ENCODE results near the gene PPP6R2. TPM values are rescaled to one million over a fixed set of nuclear protein-coding genes. Genes with fewer than 3 reads are reported as not detected.

Gene PPP6R2
- total RNA-seq, 1 experiment from 2014 or later, result 61.3 TPM

DNA sequence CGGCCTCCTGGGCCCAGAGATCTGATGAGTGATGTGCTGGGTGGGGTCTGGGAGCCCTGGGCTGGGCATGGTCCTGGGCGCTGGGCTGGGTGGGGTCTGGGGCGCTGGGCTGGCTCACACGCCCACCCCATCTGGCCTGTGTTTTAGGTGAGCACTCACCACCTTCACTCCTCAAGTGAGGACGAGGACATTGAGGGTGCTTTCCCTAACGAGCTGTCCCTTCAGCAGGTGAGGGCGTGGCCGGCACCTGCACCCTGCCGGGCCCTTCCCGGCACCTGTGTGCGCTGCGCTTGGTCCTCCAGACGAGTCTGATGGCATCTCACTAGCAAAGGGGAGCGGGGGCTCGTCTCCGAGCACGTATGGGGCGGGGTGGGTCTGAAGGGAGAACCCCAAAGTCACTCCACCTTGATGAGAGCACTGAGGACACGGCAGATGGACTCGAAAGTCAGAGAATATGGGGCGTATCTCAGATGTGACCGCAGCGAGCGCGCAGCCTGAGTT, 93.8 kb downstream of the PPP6R2 start:
- no peaks in the 10 kb centered on the region for H3K79me2 ChIP-seq (ENCODE audit: insufficient read depth, low read length)
- no peaks in the 10 kb centered on the region for H3K4me1 ChIP-seq (ENCODE audit: control insufficient read depth in 1 of 2, insufficient read depth in 2 of 2, low read length in 2 of 2)
- H3K36me3 ChIP-seq (ENCODE audit: control insufficient read depth in 1 of 2, insufficient read depth in 2 of 2, low read length in 2 of 2), result peaks cover 8 to 15% of the 10 kb centered on the region in 2 experiments; a peak in 3 of 4 replicates
- no peak overlapping the region for H3K9ac ChIP-seq (ENCODE audit: low read length)
- DNase-seq (ENCODE audit: low read depth, low spot score) (no peak), ATAC-seq (no peak)
- no peaks in the 10 kb centered on the region for H3K9me2 ChIP-seq (ENCODE audit: insufficient read depth)
- POLR2A ChIA-PET, result no interaction called here
- H2AFZ ChIP-seq (ENCODE audit: low read depth, low read length, poor library complexity, severe bottlenecking), result no peak overlapping the region
- CTCF ChIA-PET, result no interaction called here
- H4K20me1 ChIP-seq (ENCODE audit: insufficient read depth), result no peaks in the 10 kb centered on the region
- intact Hi-C loops (cut with micrococcal nuclease), result no loop called here
- no peak overlapping the region for H3K4me3 ChIP-seq (replicated peaks in 1 of 2; ENCODE audit: low read depth in 1 of 2, low read length in 2 of 2)
- RAD21 ChIA-PET (ENCODE audit: low non-redundant PET in 1 of 2, low total read pairs in 2 of 2, uncharacterized antibody in 2 of 2, unreplicated experiment in 2 of 2), result no interaction called here
- BruUV-seq (replicated peaks), result no TSS peak
- H3K27me3 ChIP-seq (ENCODE audit: insufficient read depth, low read length), result no peaks in the 10 kb centered on the region
- no peaks in the 10 kb centered on the region for H3K9me3 ChIP-seq (ENCODE audit: control insufficient read depth in 1 of 2, insufficient read depth in 1 of 2, low read depth in 1 of 2, low read length in 2 of 2)
- no peak for TF ChIP-seq ELF1 (IDR thresholded peaks at IDR 0.05; ENCODE audit: borderline replicate concordance, low read depth)
- no peak for TF ChIP-seq CBX3 (IDR thresholded peaks at IDR 0.05; ENCODE audit: low read depth)
- TF ChIP-seq ZNF274 (IDR thresholded peaks at IDR 0.05; ENCODE audit: low read depth, low read length), result no peak
- no peak for TF ChIP-seq SIN3A (IDR thresholded peaks at IDR 0.05; ENCODE audit: low read depth)
- no peak for TF ChIP-seq SP1 (IDR thresholded peaks at IDR 0.05; ENCODE audit: low read depth)
- TF ChIP-seq SRF (IDR thresholded peaks at IDR 0.05; ENCODE audit: low read depth), result no peak
- TF ChIP-seq RAD21 (IDR thresholded peaks at IDR 0.05; ENCODE audit: low read depth), result no peak
- no peak for TF ChIP-seq CEBPB (IDR thresholded peaks at IDR 0.05; ENCODE audit: low read depth)
- TF ChIP-seq, protein P1, sequence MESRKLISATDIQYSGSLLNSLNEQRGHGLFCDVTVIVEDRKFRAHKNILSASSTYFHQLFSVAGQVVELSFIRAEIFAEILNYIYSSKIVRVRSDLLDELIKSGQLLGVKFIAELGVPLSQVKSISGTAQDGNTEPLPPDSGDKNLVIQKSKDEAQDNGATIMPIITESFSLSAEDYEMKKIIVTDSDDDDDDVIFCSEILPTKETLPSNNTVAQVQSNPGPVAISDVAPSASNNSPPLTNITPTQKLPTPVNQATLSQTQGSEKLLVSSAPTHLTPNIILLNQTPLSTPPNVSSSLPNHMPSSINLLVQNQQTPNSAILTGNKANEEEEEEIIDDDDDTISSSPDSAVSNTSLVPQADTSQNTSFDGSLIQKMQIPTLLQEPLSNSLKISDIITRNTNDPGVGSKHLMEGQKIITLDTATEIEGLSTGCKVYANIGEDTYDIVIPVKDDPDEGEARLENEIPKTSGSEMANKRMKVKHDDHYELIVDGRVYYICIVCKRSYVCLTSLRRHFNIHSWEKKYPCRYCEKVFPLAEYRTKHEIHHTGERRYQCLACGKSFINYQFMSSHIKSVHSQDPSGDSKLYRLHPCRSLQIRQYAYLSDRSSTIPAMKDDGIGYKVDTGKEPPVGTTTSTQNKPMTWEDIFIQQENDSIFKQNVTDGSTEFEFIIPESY (IDR thresholded peaks at IDR 0.05; ENCODE audit: extremely low read depth, insufficient replicate concordance, low read length), result no peak
- TF ChIP-seq FOSL1 (IDR thresholded peaks at IDR 0.05; ENCODE audit: low read depth), result no peak
- TF ChIP-seq POLR2A (IDR thresholded peaks at IDR 0.05; ENCODE audit: borderline replicate concordance, extremely low read depth, insufficient read depth, insufficient read length), result no peak
- TF ChIP-seq JUND (IDR thresholded peaks at IDR 0.05), result no peak
- no peak for TF ChIP-seq EGR1 (IDR thresholded peaks at IDR 0.05; ENCODE audit: low read depth)
- TF ChIP-seq, protein P2, sequence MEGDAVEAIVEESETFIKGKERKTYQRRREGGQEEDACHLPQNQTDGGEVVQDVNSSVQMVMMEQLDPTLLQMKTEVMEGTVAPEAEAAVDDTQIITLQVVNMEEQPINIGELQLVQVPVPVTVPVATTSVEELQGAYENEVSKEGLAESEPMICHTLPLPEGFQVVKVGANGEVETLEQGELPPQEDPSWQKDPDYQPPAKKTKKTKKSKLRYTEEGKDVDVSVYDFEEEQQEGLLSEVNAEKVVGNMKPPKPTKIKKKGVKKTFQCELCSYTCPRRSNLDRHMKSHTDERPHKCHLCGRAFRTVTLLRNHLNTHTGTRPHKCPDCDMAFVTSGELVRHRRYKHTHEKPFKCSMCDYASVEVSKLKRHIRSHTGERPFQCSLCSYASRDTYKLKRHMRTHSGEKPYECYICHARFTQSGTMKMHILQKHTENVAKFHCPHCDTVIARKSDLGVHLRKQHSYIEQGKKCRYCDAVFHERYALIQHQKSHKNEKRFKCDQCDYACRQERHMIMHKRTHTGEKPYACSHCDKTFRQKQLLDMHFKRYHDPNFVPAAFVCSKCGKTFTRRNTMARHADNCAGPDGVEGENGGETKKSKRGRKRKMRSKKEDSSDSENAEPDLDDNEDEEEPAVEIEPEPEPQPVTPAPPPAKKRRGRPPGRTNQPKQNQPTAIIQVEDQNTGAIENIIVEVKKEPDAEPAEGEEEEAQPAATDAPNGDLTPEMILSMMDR (IDR thresholded peaks at IDR 0.05 in 2 of 3, conservative IDR thresholded peaks at IDR 0.05 in 1 of 3; ENCODE audit: borderline replicate concordance in 1 of 3, insufficient read depth in 1 of 3, low read depth in 2 of 3, low read length in 2 of 3), result no peak
- TF ChIP-seq, protein P3, sequence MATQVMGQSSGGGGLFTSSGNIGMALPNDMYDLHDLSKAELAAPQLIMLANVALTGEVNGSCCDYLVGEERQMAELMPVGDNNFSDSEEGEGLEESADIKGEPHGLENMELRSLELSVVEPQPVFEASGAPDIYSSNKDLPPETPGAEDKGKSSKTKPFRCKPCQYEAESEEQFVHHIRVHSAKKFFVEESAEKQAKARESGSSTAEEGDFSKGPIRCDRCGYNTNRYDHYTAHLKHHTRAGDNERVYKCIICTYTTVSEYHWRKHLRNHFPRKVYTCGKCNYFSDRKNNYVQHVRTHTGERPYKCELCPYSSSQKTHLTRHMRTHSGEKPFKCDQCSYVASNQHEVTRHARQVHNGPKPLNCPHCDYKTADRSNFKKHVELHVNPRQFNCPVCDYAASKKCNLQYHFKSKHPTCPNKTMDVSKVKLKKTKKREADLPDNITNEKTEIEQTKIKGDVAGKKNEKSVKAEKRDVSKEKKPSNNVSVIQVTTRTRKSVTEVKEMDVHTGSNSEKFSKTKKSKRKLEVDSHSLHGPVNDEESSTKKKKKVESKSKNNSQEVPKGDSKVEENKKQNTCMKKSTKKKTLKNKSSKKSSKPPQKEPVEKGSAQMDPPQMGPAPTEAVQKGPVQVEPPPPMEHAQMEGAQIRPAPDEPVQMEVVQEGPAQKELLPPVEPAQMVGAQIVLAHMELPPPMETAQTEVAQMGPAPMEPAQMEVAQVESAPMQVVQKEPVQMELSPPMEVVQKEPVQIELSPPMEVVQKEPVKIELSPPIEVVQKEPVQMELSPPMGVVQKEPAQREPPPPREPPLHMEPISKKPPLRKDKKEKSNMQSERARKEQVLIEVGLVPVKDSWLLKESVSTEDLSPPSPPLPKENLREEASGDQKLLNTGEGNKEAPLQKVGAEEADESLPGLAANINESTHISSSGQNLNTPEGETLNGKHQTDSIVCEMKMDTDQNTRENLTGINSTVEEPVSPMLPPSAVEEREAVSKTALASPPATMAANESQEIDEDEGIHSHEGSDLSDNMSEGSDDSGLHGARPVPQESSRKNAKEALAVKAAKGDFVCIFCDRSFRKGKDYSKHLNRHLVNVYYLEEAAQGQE (IDR thresholded peaks at IDR 0.05; ENCODE audit: low read depth), result no peak
- no peak for TF ChIP-seq POLR2AphosphoS5 (IDR thresholded peaks at IDR 0.05; ENCODE audit: low read depth, low read length)
- no peak for TF ChIP-seq EZH2phosphoT487 (IDR thresholded peaks at IDR 0.05; ENCODE audit: borderline replicate concordance)
- TF ChIP-seq ZFX (IDR thresholded peaks at IDR 0.05), result no peak
- TF ChIP-seq, protein P4, sequence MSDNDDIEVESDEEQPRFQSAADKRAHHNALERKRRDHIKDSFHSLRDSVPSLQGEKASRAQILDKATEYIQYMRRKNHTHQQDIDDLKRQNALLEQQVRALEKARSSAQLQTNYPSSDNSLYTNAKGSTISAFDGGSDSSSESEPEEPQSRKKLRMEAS (IDR thresholded peaks at IDR 0.05), result no peak
- no peak for TF ChIP-seq EZH2 (IDR thresholded peaks at IDR 0.05)
- H3K4me2 ChIP-seq (ENCODE audit: low read length), result no peak overlapping the region
- no peak overlapping the region for H3K27ac ChIP-seq (ENCODE audit: low read depth, low read length)
